NCI-H748 treated with DMSO at 0.1 percent for 48 hours (cell line): ENCODE measurements around the gene CISD3.

Experiments used
- DNase-seq: peaks from one replicate; lab custom pipeline; 2025; lab: John Stamatoyannopoulos, UW

Gene CISD3

GRCh38 chr17:38779965-38780752, 50.0 kb downstream of the CISD3 start:
- no peak for DNase-seq

- no peak for DNase-seq
Observed at GRCh38 chr17:38783227-38783626, 53.1 kb downstream of the CISD3 start.
